GM18505 (cell line): Measurements from ENCODE around the gene PAPSS1.
"Not testable (repeated sequence)": the region's sequence is repeated elsewhere in the genome, so short reads cannot be mapped to it uniquely, and the experiment has no call there.

Experiments used
- ATAC-seq: cut with Tn5 transposase; IDR thresholded peaks from one replicate; pipeline ENCODE4 v1.9.1; 2021; ENCODE audit not compliant: unreplicated experiment
- POLR2A ChIP-seq: IDR thresholded peaks from 4 replicates; pipeline ENCODE4 v1.6.1; 2011; ENCODE audit warnings: borderline replicate concordance; ENCODE audit not compliant: insufficient read depth, insufficient read length; ENCODE audit errors: extremely low read depth

The PAPSS1 gene

GRCh38 chr4:107685740-107686139 lies 34.3 kb downstream of the PAPSS1 start:
- ATAC-seq, result no peak
- TF ChIP-seq POLR2A, result no peak

- TF ChIP-seq POLR2A, result no peak
- no peak for ATAC-seq
Measured at GRCh38 chr4:107683873-107684272, 36.2 kb downstream of the PAPSS1 start.

GRCh38 chr4:107682306-107682705 lies 37.7 kb downstream of the PAPSS1 start:
- TF ChIP-seq POLR2A, result no peak
- ATAC-seq, result no peak

GRCh38 chr4:107669068-107669467 lies 51.0 kb downstream of the PAPSS1 start:
- no peak for TF ChIP-seq POLR2A
- no peak for ATAC-seq

- no peak for ATAC-seq
- no peak for TF ChIP-seq POLR2A
Measured at GRCh38 chr4:107666134-107666533, 53.9 kb downstream of the PAPSS1 start.

GRCh38 chr4:107665001-107665400 lies 55.0 kb downstream of the PAPSS1 start:
- no peak for ATAC-seq

GRCh38 chr4:107658400-107659336 lies 61.4 kb downstream of the PAPSS1 start:
- no peak for ATAC-seq
- no peak for TF ChIP-seq POLR2A

More at GRCh38 chr4:107665001-107665400, 55.0 kb downstream of the PAPSS1 start:
- TF ChIP-seq POLR2A, result no peak

GRCh38 chr4:107655289-107655688 lies 64.7 kb downstream of the PAPSS1 start:
- no peak for ATAC-seq
- TF ChIP-seq POLR2A, result no peak

- no peak for TF ChIP-seq POLR2A
- no peak for ATAC-seq
Measured at GRCh38 chr4:107654694-107655093, 65.3 kb downstream of the PAPSS1 start.

GRCh38 chr4:107651408-107651807 lies 68.6 kb downstream of the PAPSS1 start:
- ATAC-seq, result not testable (repeated sequence)

- no peak for TF ChIP-seq POLR2A
- ATAC-seq, result no peak
Measured at GRCh38 chr4:107650251-107650650, 69.8 kb downstream of the PAPSS1 start.

GRCh38 chr4:107648178-107648991 lies 71.6 kb downstream of the PAPSS1 start:
- no peak for TF ChIP-seq POLR2A
- ATAC-seq, result no peak

GRCh38 chr4:107647591-107647990 lies 72.4 kb downstream of the PAPSS1 start:
- no peak for ATAC-seq
- no peak for TF ChIP-seq POLR2A

- no peak for TF ChIP-seq POLR2A
Measured at GRCh38 chr4:107645604-107646003, 74.4 kb downstream of the PAPSS1 start.

More at GRCh38 chr4:107645604-107646003, 74.4 kb downstream of the PAPSS1 start:
- no peak for ATAC-seq
